T-helper 17 cell (primary cell): Measurements from ENCODE around the gene CCDC183. TPM values are rescaled to one million over a fixed set of nuclear protein-coding genes. Genes with fewer than 3 reads are reported as not detected.
"Not testable (repeated sequence)": the region's sequence is repeated elsewhere in the genome, so short reads cannot be mapped to it uniquely, and the experiment has no call there.

Experiments used
- ATAC-seq: fragments of 150-1000 bp; cut with Tn5 transposase; 2 replicates; pipeline ENCODE4 v1.10.0; 2021; ENCODE audit warnings: mild to moderate bottlenecking, moderate library complexity
- DNase-seq, 3 donors: peaks; one replicate each; pipeline versions ENCODE4 v3.0.0 to v3.0.0-alpha.2; 2020 to 2021
- H3K9me3 ChIP-seq: one replicate; pipeline ENCODE4 v1.7.0; 2013; ENCODE audit warnings: low read length, mild to moderate bottlenecking; ENCODE audit not compliant: control insufficient read depth, poor library complexity, severe bottlenecking
- H3K27ac Mint-ChIP-seq: one replicate; pipeline ENCODE4 v1.8.0; 2022; ENCODE audit warnings: mild to moderate bottlenecking, moderate library complexity, mixed read lengths
- H3K27me3 Mint-ChIP-seq: one replicate; pipeline ENCODE4 v1.8.0; 2022; ENCODE audit warnings: mixed read lengths
- H3K36me3 Mint-ChIP-seq: one replicate; pipeline ENCODE4 v1.8.0; 2022; ENCODE audit warnings: low read depth, mixed read lengths
- H3K4me1 Mint-ChIP-seq: one replicate; pipeline ENCODE4 v1.8.0; 2022; ENCODE audit warnings: mild to moderate bottlenecking, mixed read lengths
- H3K4me3 Mint-ChIP-seq: one replicate; pipeline ENCODE4 v1.8.0; 2022; ENCODE audit warnings: mild to moderate bottlenecking, moderate library complexity, mixed read lengths
- total RNA-seq, 4 donors: library from RNA in 2 of 4; stranded (reverse) in 2 of 4; gene quantifications; one replicate each; pipeline ENCODE4 v1.2.3 and lab custom pipeline; 2022 to 2026

Gene CCDC183
- total RNA-seq, 2 donors from 2014 or later = 1.8 to 2.2 TPM

- ATAC-seq (peak; percentile 30), DNase-seq (peak; percentile 54 to 66 (median 61))
- no peaks in the 10 kb centered on the region for H3K9me3 ChIP-seq
- Mint-ChIP-seq H3K4me1 (peaks cover 27% of the 10 kb centered on the region), H3K36me3 (no peaks in the 10 kb centered on the region), H3K27ac (peak overlapping the region; percentile 56), H3K27me3 (peaks cover 4% of the 10 kb centered on the region), H3K4me3 (peak overlapping the region; percentile 84)
Measured at GRCh38 chr9:136791516-136792276, 4.4 kb upstream of the CCDC183 start.

DNA sequence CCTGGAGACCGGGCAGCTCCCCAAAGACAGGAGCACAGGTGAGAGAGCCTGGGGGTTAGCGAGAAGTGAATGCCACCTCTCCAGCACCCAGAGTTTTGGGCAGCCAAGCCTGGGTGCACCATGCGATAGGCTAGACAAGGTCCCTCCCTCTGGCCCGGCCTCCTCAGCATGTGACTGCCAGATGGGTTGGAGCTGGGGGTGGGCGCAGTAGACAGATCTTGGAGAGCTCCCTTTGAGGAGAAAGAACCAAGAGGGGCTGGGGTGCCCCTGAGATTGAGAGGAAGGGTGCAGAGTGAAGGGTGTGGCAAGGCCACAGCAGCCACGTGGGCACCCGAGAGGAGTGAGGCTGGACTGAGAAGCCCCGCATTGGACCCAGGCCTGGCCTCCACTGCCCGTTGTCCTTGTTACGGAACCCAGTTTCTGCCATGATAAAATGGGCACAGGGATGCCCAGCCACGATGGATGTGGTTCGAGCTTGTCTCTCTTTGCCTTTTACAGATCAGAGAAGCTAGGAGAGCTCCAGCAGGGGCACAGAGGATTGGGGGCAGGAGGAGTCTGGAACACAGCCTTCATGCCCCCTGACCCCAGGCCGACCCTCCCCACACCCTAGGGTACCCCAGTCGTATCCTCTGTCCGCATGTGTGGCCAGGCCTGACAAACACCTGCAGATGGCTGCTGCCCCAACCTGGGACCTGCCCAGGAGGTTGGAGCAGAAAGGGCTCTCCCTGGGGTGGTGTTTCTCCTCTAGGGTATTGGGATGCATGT is 3.6 kb upstream of the CCDC183 start:
- ATAC-seq (no peak), DNase-seq (no peak)
- H3K4me1 Mint-ChIP-seq = peaks cover 24% of the 10 kb centered on the region

DNA sequence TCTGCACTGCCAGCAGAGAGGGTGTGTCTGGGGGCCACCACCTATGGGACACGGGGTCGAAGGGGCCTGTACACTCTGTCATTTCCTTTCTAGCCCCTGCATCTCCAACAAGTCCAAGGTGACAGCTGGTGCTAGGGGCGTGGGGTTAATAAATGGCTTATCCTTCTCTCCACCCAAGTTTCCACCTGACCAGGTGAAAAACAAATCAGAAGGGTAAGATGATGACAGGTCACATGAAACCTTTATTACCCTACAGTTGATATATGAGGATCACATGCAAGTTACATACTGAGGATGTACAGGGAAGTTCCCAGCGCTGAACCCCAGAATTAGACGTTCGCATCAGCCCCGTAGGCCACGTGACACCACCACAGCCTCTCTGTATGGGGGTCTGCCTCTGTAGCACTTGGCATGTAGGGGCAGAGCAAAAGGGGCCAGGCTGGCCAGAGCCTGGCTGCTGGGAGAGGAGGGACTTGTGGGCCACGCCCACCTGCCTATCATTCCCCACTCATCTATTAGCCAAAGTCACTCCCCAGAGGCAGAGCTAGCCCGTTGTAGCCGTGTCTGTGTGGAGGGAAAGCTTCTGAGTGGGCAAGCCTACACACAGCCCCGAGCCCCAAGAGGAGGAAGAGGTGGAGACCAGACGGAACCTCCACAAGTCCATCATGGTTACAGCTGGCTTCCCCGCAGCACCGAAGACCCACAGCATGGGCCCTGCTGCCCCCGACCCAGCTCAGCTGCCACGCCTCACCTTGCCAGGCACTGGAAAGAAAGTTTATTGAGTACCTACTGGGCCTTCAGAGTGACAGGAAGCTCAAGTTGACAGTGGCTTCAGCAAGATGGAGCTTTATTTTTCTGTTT is 2.8 kb upstream of the CCDC183 start:
- H3K27me3 Mint-ChIP-seq = no peaks in the 10 kb centered on the region
- no peak for ATAC-seq
- no peak overlapping the region for H3K27ac Mint-ChIP-seq
- no peaks in the 10 kb centered on the region for H3K36me3 Mint-ChIP-seq
- H3K4me3 Mint-ChIP-seq = no peak overlapping the region
- DNase-seq = no peak
- peaks cover 17% of the 10 kb centered on the region for H3K4me1 Mint-ChIP-seq
- no peaks in the 10 kb centered on the region for H3K9me3 ChIP-seq

More for the DNA sequence above, 3.6 kb upstream of the CCDC183 start:
- Mint-ChIP-seq H3K27me3 (peaks cover 1% of the 10 kb centered on the region), H3K36me3 (no peaks in the 10 kb centered on the region), H3K4me3 (no peak overlapping the region), H3K27ac (peak overlapping the region; percentile 56)
- no peaks in the 10 kb centered on the region for H3K9me3 ChIP-seq

DNA sequence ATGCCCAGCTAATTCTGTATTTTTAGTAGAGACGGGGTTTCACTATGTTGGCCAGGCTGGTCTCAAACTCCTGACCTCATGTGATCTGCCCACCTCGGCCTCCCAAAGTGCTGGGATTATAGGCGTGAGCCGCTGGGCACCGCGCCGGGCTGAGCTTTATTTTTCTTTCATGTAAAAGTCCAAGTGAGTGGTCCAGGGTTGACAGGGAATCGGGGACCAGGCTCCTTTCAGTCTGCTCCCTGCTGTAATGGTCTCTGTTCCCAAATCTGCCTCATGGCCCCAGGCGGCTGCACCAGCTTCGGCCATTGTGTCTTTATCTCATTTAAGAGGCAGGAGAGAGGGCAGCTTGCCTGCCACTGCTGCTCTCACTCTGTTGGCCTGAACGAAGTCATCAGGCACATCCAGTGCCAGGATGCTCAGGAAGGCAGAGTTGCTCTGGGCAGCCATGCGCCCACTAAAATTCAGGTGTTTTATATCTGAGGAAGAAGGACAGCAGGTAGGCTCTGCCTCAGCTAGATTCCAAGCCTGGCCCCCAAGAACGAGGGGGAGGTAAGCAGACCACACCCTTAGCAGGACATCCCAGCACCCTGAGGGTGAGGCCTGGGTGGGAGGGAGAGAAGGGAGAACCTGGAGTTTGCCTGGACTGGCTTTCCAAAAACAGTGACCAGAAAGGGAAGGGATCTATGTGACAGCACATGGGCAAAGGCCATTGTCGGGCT is 1.7 kb upstream of the CCDC183 start:
- H3K9me3 ChIP-seq = no peaks in the 10 kb centered on the region
- H3K36me3 Mint-ChIP-seq = no peaks in the 10 kb centered on the region
- no peak overlapping the region for H3K27ac Mint-ChIP-seq
- ATAC-seq = no peak
- no peaks in the 10 kb centered on the region for H3K27me3 Mint-ChIP-seq
- H3K4me1 Mint-ChIP-seq = peaks cover 10% of the 10 kb centered on the region
- DNase-seq = no peak
- H3K4me3 Mint-ChIP-seq = no peak overlapping the region

DNA sequence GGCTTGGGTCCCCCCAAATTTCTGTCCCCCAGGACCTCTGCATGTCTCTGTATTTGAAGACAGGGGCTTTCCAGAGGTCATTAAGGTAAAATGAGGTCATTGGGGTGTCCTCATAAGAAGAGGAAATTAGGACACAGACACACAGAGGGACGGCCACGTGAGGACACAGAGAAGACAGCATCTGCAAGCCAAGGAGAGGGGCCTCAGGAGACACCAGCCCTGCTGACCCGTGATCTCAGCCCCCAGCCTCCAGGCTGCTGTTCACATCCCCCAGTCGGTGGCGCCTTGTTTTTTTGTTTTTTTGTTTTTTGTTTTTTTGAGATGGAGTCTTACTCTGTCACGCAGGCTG is 1.2 kb upstream of the CCDC183 start:
- ATAC-seq (no peak), DNase-seq (no peak)
- Mint-ChIP-seq H3K4me1 (peaks cover 10% of the 10 kb centered on the region), H3K36me3 (no peaks in the 10 kb centered on the region), H3K4me3 (no peak overlapping the region), H3K27ac (no peak overlapping the region), H3K27me3 (no peaks in the 10 kb centered on the region)
- no peaks in the 10 kb centered on the region for H3K9me3 ChIP-seq

DNA sequence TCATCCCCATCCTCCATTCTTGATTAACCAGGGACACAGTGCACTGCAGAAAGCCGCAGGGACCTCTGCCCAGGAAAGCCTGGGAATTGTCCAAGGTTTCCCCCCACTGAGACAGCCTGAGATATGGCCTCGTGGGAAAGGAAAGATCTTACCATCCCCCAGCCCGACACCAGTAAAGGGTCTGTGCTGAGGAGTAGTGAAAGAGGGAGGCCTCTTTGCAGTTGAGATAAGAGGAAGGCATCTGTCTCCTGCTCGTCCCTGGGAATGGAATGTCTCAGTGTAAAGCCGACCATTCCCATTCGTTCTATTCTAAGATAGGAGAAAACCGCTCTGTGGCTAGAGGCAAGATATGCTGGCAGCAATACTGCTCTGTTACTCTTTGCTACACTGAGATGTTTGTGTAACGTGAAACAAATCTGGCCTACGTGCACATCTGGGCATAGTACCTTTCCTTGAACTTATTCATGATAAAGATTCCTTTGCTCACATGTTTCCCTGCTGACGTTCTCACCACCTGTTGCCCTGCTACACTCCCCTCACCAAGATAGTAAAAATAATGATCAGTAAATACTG is 723 bp downstream of the CCDC183 start:
- peaks cover 16% of the 10 kb centered on the region for H3K4me1 Mint-ChIP-seq
- H3K27me3 Mint-ChIP-seq, H3K9me3 ChIP-seq, H3K27ac Mint-ChIP-seq, ATAC-seq, DNase-seq, H3K36me3 Mint-ChIP-seq: not testable (repeated sequence)
- H3K4me3 Mint-ChIP-seq = peak overlapping the region; percentile 31

DNA sequence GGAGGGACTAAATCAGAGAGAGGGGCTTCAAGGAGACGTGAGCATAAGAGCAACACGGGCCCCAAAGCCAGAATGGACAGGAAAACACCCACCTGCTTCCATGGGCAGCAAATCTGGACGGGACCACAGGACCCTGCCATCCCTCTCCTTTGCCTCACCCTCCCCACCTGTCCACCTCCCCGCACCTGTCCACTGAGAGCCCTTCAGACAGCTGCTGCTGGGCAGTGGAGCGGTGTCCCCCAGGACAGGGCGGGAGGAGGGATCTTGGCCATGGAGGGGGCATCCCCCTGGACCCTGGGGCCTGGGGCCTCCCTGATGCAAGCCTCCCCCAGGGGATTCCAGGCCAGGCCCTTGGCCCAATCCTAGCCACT is 2.6 kb downstream of the CCDC183 start:
- Mint-ChIP-seq H3K27ac (no peak overlapping the region), H3K27me3 (no peaks in the 10 kb centered on the region), H3K4me3 (no peak overlapping the region), H3K36me3 (peaks cover 2% of the 10 kb centered on the region), H3K4me1 (peaks cover 13% of the 10 kb centered on the region)
- ATAC-seq (no peak), DNase-seq (no peak)
- H3K9me3 ChIP-seq = no peaks in the 10 kb centered on the region

- DNase-seq = no peak
- ATAC-seq = no peak
- Mint-ChIP-seq H3K27me3 (no peaks in the 10 kb centered on the region), H3K4me1 (peaks cover 13% of the 10 kb centered on the region), H3K27ac (no peak overlapping the region), H3K36me3 (peaks cover 2% of the 10 kb centered on the region), H3K4me3 (peak overlapping the region; percentile 87)
- no peaks in the 10 kb centered on the region for H3K9me3 ChIP-seq
Measured at GRCh38 chr9:136799079-136799853, 3.1 kb downstream of the CCDC183 start.

- Mint-ChIP-seq H3K27me3 (no peaks in the 10 kb centered on the region), H3K4me3 (peak overlapping the region; percentile 87), H3K27ac (no peak overlapping the region), H3K4me1 (peaks cover 13% of the 10 kb centered on the region), H3K36me3 (peaks cover 2% of the 10 kb centered on the region)
- no peaks in the 10 kb centered on the region for H3K9me3 ChIP-seq
- DNase-seq (peak; percentile 60 to 91 (median 89)), ATAC-seq (peak; percentile 82)
Measured at GRCh38 chr9:136799854-136800657, 3.9 kb downstream of the CCDC183 start.

DNA sequence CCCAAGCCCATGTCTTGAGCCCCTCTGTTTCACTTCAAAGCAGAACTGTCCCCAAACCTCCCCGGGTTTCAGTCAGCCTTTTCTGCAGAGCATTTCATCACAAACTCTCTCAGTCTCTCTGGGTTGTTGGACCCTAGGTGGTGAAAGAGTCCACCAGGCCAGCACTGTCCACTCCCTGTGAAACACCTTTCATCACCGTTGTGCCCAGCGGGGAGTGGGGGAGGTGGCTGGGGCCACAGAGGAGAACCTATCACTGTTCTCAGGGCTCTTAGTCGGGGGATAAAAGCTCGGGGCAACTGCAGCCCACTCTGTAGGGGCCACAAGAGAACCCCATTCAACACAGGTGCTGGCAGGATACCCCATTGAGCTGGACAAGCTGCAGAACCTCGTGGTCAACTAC is 6.2 kb downstream of the CCDC183 start:
- Mint-ChIP-seq H3K4me3 (no peak overlapping the region), H3K27me3 (no peaks in the 10 kb centered on the region), H3K4me1 (peaks cover 10% of the 10 kb centered on the region), H3K36me3 (peaks cover 2% of the 10 kb centered on the region), H3K27ac (peak overlapping the region; percentile 8)
- DNase-seq (no peak), ATAC-seq (no peak)
- H3K9me3 ChIP-seq = no peaks in the 10 kb centered on the region

DNA sequence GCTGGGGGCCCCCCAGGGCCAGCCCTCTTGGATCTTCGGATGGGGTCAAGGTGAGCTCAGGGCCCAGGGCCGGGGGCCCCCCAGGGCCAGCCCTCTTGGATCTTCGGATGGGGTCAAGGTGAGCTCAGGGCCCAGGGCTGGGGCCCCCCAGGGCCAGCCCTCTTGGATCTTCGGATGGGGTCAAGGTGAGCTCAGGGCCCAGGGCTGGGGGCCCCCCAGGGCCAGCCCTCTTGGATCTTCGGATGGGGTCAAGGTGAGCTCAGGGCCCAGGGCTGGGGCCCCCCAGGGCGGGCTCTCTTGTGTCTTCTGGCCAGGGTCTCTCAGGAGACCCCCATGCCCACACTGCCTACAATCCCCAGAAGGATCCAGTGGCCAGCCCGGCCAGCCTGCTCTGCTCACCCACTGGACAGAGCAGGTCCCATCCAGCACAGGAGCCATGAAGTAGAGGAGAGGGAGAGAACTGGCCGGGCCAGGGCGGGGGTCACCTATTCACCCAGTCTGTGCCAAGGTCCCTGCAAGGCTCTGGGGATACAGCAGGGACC is 6.9 kb downstream of the CCDC183 start:
- H3K4me3 Mint-ChIP-seq, H3K36me3 Mint-ChIP-seq, H3K9me3 ChIP-seq, ATAC-seq, H3K27me3 Mint-ChIP-seq, H3K27ac Mint-ChIP-seq, DNase-seq: not testable (repeated sequence)
- peaks cover 10% of the 10 kb centered on the region for H3K4me1 Mint-ChIP-seq
